ENCODE results near the gene CTTN.

CTTN gene

DNA sequence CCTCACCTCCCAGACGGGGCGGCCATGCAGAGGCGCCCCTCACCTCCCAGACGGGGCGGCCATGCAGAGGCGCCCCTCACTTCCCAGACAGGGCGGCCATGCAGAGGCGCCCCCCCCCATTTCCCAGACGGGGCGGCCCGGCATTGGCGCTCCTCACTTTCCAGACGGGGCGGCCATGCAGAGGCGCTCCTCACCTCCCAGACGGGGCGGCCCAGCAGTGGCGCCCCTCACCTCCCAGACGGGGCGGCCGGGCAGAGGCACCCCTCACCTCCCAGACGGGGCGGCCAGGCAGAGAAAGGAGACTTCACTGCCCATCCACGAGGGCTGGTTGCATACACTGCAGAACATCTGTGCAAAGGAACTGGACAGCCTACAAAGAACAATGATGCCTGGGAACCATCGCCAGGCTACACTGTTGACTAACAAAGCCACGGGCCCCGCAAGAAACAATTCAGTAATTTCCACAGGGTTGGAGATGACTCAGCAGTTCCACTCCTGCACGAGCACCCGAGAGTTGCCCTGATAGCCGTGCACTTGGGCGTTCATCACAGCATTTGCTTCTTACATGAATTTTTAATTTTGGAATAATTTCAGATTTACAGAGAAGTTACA lies 58.7 kb downstream of the CTTN start:
- no peak for DNase-seq

- DNase-seq = no peak
These were observed 60.4 kb downstream of the CTTN start for GRCh38 chr11:70458736-70459135.

DNA sequence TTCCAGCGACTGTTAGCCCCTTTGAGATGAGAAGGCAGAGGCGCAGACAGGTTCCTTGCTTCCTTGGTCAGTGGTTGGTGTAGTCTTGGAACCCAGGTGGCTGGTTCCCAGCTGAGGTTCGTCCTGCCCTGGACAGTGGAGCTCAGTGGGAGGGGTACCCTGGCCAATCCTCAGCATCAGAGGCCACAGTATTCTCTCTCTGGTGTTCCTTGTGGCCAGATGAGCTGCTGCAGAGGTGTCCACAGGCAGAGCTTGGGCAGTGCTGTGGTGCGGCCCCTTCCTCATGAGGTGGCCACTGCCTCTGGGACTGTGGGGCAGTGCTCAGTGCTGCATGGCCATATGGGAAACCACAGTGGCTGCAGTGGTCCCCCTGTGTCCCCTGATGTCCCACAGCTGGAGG lies 61.8 kb downstream of the CTTN start:
- DNase-seq = no peak

DNA sequence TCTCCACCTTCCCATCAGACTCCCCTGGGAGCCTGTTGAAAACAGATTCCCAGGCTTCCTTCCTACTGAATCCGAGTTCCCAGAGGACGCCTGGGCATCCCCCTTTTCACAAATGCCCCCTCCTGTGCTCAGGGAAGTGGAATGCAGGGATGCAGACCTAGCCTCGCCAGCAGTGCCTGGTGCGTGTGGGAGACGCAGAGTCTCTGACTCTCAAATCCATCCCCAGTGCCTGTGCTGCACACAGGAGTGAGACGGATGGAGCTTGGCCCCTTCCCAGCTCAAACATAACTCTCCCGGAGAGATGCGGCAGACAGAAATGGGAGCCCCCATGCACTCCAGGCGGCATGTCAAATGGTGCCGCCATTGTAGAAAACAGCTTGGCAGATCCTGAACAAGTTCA lies 62.6 kb downstream of the CTTN start:
- DNase-seq = no peak

- no peak for DNase-seq
These were observed 64.6 kb downstream of the CTTN start for GRCh38 chr11:70462818-70463477.

DNA sequence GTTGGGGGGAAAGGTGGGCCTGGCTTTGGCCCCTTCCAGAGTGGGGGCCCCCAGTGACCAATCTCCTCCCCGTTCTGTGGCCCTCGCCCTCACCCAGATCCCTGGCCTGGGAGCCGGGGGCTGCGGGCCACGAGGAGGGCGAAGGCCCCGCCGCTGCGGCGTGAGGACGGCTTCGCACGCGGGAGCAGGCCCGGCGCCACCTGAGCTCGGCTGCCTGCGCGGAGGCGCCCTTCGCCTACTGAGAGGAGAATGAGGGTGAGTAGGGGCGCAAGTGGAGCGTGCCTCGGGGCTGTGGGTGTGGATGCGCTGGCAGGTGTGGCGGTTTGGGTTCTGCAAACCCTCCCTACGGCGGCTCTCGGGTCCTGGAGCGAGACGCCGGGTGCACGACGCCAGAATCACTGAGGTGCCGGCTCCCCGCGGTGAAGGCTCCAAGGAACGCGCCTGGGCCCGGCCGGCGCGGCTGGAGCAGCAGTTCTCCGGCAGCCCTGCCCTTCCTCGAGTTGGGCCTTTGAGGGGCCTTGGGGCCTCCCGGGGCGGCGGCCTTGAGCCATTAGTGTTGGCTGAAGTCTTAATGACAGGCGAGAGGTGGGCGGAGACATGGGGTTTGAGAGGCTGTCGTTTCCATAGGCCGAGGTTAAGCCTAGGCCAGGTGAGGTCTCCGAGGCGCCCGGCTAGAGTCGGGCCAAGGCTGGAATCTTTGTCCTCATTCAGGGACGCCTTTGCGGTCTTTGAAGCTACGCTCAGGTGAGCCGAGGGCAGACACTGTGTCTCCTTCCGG lies 65.3 kb downstream of the CTTN start:
- DNase-seq = no peak

DNA sequence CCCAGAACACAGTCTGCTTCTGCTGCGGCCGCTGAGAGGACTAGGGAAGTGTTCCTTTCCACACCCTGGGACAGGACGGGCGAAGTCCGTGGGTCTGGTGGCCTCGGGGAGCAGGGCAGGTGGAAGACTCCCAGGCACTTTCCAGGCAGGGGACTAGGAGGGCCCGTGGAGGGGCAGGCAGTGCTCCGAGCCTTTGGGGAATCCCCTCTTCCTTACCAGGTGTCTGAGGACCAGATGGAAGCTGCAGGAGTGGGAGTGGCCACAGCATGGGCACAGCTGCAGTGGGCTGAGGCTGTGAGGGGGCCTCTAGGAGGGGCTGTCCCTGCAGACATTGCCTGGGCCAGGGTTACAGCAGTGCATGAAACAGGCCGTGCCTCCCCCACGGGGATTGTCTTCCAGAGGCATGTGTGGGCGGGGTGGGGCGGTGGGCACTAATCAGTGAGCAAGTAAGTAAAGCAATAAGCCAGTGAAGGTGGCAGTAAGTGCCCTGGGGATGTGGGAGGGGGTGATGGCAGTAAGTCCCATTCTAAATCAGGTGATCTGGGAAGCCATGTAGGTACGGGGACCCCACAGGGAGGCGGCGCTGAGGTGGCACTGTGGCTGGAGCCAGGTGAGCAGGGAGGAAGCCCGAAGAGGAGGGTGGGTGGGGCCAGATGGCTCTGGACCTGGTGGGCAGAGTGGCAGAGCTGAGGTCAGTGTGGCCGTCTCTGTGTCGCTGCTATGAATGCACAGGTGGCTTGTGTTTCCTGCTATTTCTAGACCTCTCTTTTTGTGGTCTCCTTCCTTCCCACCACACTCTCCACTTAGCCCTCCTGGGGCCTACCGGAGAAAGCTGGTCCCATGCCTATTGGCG lies 66.4 kb downstream of the CTTN start:
- no peak for DNase-seq

- no peak for DNase-seq
These were observed 67.8 kb downstream of the CTTN start for GRCh38 chr11:70466154-70466553.

DNA sequence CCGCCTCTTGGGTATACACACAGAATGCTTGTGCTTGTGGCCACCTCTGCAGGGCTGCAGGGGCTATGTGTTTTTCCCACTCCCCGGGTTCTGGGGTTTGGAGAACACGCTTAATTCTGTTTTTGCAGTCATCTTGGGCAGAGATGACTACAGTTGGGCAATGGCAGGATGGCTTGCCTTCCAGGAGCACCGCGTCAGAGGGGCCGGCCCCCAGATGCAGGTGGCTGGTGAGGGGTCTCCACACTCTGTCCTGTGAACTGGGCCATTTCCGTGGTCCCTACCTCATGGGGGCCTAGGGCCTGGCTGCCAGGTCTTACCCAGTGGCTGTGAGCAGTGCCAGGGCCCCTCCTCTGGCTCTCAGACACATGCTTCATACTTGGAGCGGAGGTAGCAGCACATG lies 68.3 kb downstream of the CTTN start:
- DNase-seq = no peak

GRCh38 chr11:70467201-70468085 lies 69.1 kb downstream of the CTTN start:
- peak; percentile 21 for DNase-seq

DNA sequence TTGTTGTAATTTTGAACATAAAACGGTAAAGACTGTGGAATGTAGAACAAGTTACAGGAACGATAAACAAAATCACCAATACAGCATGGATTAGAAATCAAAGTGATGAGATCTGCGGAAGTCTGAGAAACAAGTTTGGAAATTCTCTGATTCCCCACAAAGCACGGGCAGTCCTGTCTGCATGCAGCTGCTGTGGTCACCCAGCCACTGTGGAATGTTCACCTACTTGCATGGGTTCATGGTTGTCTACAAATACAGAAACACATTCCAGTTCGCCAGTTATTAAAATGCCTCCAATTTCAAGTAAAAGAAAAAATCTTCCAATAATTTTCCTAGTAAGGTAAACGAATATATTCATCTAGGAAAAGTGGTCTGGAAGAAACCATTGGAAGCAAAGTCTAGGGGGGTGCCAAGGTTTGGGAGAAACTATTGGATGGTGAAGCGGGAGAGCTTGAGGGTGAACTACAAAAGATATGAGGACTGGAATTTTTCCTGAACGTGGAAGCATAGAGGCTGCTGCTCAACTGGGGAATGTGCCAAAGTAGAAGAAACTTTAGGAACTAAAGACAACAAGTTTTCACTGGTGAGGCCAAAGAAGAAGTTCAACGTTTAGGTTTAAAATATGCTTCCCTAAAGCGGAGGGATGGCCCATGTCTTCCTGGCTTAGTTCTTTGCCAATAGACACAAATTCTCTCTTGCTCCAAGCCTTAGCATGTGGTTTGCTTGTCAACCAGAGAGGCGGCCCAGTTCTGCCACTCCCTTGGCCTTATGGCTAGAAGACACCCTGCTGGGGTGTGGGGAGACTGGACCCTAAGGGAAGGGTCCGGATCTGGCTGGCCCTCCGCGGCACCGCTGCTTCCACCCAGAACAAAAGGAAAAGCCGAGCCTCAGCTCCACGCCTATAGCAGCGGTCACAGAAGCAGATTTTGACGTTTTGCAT lies 70.2 kb downstream of the CTTN start:
- DNase-seq = no peak

DNA sequence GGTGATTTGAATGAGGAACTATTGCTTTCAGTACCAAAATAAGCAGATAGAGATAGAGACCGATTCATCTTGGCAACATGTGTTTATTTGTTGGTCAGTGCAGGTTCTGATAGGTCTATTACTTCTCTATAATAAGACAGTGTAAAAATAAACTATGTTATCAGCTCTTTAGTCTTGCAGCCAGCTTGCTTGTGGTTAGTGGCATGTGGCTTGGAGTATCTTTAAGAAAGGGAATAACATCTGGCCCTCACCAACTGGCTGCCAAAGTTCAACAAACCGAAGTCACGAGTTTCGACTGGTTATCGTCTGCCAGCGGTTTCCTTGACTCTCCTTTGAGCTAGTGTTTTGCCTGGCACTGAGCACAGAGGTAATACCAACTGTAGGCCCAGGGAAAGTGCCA lies 71.8 kb downstream of the CTTN start:
- DNase-seq = no peak

DNA sequence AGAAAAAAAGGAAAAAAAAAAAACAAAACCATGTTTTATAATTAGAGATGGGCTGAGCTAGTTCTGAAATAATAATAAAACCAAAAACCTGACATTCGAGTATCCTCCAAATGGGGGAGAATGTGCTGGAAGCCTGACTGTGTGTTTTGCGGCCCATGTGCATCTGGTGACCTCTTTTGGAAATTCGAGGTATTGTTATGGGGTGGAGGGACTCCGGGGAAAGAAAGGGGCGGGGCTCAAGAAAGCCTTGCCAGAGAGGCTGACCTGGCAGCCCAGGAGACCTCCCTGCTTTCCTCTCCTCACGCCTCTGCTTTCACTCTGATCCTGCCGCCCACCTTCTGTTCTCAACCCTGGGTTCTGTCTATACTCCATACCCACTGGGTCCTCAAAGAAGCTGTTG lies 72.9 kb downstream of the CTTN start:
- DNase-seq = no peak

- no peak for DNase-seq
These were observed 73.9 kb downstream of the CTTN start for GRCh38 chr11:70472240-70472639.

DNA sequence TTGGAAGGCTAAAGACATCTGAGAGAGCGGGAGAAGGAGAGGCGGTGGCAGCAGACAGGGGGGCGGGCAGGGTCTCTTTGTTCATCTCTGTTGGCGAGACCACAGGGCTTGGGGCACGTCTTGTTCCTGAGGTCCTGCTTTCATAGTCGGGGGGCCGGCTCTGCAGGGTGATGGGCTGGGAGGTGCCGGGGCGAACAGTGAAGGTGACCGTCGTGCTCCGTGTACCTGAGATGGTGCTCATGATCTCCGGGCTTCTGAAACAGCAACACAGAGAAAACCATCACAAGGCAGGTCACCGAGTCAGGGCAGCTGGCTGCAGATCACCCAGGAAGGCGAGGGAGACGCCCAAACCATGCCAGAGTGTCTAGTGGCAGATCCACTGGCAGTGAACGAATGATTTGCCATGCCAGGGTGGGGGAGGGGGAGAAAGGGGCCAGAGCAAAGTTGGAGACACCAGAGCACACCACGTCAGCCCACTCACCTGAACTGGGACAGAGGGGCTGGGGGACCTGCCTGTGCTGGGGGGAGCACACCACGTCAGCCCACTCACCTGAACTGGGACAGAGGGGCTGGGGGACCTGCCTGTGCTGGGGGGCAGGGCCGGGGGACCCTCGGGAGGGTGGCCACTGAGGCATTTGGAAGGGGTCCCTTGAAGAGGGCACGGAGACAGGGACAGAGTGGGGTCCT lies 75.0 kb downstream of the CTTN start:
- no peak for DNase-seq

DNA sequence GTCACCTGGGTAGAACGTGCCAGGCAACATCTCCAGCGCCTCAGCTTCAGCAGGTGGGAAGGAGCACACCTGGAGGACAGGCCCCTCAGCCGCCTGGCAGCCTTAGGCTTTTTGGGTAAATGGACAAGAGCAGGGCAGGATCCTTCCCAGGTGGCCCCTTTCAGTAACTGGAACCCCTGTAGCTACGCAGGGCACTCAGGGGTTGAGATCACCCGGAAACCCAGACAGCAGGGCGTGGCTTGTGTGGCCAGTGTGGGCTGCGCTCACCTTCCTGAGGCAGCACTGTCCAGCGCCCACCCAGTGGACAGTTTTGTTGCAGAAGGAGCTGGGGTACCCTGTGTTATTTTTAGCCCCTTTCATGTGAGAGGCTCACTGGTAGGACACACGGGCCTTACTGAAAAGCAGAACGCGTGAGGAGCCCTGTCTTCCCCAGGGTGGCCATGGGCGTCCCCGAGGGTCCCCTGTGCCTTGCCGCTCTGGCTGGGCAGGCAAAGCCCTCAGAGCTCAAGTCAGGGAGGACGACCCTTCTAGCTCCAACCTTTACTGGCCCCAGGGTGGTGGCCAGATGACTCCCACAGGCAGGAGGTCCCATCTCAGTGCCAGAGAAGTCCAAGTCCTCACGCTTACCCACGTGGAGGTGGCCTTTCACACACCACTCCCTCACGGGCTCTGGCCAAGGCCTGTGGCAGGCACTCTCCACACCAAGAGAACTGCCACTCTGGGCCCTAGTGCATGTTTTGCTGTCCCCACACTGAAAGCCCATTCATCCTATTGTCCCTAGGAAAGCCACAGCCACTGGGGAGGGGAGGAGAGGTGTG lies 75.8 kb downstream of the CTTN start:
- DNase-seq = no peak

- DNase-seq = no peak
These were observed 76.4 kb downstream of the CTTN start for GRCh38 chr11:70474710-70475109.

DNA sequence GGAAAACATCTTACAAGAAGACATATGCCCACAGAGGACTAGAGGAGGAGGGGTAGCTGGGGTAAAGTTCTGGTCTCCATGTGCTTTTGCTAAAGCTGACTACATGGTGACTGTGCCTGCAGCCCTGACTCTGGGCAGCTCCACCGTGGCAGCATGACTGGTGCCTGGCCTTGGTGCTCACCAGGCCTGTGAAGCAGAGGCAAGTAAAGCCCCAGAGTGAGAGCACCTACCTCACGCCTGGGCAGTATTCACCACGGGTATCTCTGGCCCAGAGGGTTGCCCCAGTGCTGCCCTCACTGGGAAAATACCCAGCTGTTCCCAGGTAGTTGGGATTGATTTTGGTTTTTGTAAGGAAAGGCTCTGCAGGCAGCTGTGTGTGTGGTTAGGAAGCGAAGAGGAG lies 78.3 kb downstream of the CTTN start:
- no peak for DNase-seq

DNA sequence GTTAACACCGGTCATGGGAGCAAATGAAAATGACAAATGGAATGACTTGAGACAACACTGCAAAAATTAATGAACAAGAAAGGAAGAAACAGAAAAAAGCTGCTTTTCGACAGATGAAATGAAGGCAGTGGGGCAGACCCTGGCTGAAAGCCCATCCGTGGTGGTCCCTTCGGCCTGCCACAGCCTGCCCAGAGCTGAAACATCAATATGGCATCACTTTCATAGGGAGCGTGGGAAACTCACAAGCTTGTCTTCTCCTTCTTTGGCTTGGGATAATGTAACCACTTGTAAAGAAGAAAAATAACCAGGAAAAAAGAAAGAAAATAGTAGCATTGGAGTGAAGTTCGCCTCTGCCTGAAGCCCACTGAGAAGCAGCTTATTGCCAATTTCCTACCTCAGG lies 78.8 kb downstream of the CTTN start:
- no peak for DNase-seq

DNA sequence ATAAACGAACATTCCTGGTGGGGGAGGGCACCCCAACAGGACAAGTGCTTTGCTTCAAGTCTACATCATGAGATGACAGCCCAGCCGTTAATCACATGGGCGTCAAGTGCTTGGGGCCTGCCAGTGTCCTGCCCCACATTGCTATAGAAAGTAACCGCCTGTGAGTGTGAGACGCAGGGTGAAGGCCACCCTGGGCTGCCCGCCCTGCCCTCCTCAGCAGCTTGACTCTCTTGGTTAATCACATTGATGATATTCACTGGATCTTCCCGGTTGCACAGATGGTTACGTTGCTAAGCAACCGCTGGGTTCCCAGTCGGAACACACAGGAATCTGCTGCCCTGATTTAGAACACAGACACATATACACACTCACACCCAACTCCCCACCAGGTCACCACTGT lies 79.3 kb downstream of the CTTN start:
- no peak for DNase-seq

All from NCI-H774 (cell line).